Measurements from ENCODE around the gene KIF21A.

Gene KIF21A

GRCh38 chr12:39389399-39390150 is 53.3 kb downstream of the KIF21A start:
- DNase-seq (ENCODE audit: low read depth), result no peak

DNA sequence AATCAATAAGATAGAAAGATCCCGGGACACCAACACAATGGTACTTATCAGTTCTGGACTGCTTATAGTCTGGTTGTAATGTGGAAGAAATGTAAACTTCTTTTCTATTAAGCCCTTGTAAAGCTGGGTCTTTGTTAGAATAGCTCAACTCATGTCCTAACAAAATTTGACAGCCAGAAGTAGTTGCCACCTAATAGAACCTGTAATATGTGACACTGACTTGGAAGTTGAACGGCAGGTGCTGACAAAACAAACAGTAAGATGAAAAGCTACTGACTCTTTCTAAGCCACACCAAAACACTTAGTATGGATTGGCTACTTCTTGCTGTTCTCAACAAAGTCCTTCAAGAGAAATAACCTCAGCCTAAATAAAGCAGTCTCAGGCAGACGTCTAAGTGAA is 56.6 kb downstream of the KIF21A start:
- DNase-seq (ENCODE audit: low read depth), result no peak

DNA sequence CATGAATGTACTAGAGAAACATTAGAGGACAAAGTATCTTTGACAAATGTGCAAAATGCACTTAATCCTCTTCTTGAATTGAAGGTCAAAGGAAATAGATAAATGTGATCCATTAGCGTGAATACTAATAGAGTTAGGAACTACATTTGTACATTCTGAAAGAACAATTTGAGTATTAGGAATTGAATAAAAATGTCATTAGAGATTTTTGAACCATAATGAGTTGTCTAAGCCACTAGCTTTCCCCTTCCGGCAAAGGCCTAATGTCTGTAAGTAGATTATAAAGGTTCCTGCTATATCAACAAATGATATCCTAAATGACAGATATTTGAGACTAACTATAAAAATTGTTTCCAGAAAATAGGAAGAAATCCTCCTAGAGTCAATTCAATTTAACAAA is 59.8 kb downstream of the KIF21A start:
- no peak for DNase-seq (ENCODE audit: low read depth)

GRCh38 chr12:39380090-39380489 is 62.8 kb downstream of the KIF21A start:
- no peak for DNase-seq (ENCODE audit: low read depth)

DNA sequence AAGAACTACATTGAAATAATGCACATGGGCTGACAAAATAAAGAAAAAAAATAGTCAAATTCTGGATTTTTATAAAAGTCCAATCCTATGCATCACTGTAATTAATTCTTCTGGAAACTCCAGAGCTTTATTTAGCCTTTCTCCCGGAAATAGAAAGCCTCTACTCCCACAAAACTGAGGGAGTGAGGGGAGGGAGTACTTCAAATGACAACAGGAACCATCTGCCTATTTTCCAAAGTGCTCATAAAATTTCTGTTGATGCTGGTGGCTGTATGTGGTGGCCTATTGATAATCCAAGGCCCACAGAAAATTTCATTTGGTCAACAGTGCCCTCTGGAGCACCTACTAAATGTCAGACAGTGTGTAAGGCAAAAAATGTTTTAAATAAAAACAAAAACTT is 64.6 kb downstream of the KIF21A start:
- peak; percentile 39 for DNase-seq (ENCODE audit: low read depth)

- DNase-seq (ENCODE audit: low read depth), result peak; percentile 11
Observed at GRCh38 chr12:39375206-39375808, 67.6 kb downstream of the KIF21A start.

- DNase-seq (ENCODE audit: low read depth), result peak; percentile 20
Observed at GRCh38 chr12:39372929-39373328, 70.0 kb downstream of the KIF21A start.

GRCh38 chr12:39372204-39372925 is 70.6 kb downstream of the KIF21A start:
- no peak for DNase-seq (ENCODE audit: low read depth)

- DNase-seq (ENCODE audit: low read depth), result no peak
Observed at GRCh38 chr12:39369756-39370155, 73.2 kb downstream of the KIF21A start.

GRCh38 chr12:39368891-39369290 is 74.0 kb downstream of the KIF21A start:
- DNase-seq (ENCODE audit: low read depth), result peak; percentile 45

DNA sequence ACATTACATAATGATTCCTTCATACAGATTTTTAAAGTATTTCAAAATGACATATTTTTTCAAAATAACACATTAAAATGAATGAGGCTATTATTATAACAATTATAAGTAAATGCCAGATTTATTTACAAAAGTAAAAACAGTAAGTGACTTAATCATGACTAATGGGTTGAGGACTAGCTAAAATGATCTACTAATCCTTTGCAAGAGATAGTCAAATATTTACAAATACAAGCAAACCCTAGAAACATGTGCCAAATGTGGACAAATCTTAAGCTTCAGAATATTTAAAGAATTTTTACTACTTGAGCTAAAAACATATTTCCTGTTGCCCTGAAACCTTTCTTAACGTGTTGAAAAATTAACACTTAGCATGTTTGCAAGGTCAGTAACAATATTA is 74.8 kb downstream of the KIF21A start:
- DNase-seq (ENCODE audit: low read depth), result peak; percentile 70

- no peak for DNase-seq (ENCODE audit: low read depth)
Observed at GRCh38 chr12:39367494-39367893, 75.4 kb downstream of the KIF21A start.

DNA sequence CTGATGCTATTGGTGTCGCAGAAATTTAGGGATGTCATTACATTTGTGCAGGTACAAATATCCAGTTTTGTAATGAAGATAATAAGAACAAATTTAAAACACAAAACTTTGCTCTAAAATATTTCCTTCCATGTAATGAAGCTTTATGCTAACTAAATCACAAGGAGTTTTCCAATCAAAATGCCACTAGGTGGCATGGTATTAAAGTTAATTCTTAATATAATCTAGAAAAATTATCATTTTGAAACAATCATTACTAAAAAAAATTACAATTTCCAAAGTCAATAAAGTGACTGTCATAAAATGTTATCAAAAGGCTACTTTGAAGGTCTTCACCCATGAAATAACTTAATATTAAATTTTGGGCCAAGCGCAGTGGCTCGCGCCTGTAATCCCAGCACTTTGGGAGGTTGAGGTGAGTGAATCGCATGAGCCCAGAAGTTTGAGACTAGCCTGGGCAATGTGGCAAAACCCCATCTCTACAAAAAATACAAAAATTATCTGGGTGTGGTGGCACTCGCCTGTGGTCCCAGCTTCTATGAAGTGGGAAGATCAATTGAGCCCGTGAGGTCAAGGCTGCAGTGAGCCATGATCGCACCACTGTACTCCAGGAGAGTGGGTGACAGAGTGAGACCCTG is 77.4 kb downstream of the KIF21A start:
- peak; percentile 7 for DNase-seq (ENCODE audit: low read depth)

DNA sequence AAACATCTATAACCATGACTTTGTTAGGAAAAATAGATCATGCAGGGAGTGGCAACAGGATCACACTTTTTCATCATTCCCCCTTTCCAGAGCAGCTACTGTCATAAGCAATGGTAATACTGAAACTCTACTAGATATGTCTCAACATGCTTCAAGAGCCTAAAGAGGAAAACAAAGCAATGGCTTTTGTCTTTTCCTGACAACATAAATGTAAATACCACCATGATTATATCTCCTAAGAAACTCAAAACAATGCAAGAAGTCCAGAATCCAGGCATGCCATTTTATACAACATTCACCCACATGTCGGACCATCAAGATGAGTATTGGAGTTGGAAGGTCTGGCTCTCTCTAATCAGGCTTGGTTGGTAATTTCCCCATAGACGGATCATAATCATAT is 78.7 kb downstream of the KIF21A start:
- no peak for DNase-seq (ENCODE audit: low read depth)

DNA sequence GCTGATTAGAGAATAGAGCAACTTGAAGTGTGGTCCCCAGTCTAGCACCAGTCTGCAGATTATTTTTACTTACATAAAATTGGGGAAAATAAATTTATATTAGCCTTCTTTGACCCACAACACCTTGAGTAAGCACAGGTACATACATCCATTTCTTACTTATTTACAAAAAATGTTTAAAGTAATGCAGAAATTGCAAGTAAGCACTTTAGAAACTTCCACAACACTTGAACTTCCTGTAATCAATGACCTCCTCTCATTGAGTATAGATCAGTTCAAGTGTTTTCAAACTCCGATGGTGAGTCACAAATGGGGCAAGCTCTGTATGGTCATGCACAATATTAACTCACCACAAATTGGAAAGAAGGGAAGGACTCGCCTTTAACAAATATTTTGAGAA is 83.3 kb downstream of the KIF21A start:
- no peak for DNase-seq (ENCODE audit: low read depth)

- no peak for DNase-seq (ENCODE audit: low read depth)
Observed at GRCh38 chr12:39357041-39357440, 85.9 kb downstream of the KIF21A start.

- DNase-seq (ENCODE audit: low read depth), result no peak
Observed at GRCh38 chr12:39355841-39356240, 87.1 kb downstream of the KIF21A start.

DNA sequence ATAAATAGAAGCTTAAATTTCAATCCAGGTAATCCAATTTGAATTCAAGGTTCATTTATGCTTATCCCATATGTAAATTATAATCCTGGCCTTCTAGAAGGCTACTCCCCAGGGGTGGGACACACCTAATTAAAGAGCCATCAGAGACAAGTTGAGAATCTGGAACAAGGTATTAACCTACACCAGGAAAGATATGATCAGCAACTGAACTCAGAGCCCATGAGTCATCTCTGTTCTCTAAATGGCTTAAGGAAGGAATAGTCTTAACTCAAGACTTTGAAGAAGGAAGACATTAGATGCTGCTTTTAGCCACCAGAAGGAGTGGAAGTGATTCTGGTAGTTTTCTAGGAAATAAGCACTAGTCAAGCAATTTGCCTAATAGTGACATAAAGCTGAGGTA is 88.0 kb downstream of the KIF21A start:
- DNase-seq (ENCODE audit: low read depth), result peak; percentile 10

DNA sequence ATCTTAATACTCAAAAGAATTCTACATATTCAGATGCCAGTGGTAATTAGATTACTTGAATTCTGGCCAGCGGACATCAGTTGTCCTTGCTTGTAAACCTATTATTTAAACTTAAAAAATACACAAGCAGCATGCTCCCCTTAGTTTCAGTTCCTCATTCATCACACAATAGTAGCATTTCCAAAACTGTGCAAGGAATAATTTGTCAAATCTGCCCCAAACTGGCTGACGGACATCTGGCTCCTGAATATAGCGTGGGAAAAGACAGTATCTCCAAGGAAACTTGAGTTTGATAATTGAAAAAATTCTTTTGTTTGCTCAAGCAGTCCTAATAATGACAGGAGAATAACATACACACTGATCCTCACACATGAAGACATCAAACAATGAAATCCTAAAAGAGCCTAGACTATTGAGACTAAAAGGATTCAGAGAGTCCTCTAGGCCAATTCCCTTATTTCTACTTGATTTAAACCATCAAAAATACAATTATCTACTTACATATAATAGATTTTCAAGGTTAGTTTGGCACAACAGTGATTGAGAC is 90.4 kb downstream of the KIF21A start:
- no peak for DNase-seq (ENCODE audit: low read depth)

- DNase-seq (ENCODE audit: low read depth), result no peak
Observed at GRCh38 chr12:39351153-39351552, 91.8 kb downstream of the KIF21A start.

DNA sequence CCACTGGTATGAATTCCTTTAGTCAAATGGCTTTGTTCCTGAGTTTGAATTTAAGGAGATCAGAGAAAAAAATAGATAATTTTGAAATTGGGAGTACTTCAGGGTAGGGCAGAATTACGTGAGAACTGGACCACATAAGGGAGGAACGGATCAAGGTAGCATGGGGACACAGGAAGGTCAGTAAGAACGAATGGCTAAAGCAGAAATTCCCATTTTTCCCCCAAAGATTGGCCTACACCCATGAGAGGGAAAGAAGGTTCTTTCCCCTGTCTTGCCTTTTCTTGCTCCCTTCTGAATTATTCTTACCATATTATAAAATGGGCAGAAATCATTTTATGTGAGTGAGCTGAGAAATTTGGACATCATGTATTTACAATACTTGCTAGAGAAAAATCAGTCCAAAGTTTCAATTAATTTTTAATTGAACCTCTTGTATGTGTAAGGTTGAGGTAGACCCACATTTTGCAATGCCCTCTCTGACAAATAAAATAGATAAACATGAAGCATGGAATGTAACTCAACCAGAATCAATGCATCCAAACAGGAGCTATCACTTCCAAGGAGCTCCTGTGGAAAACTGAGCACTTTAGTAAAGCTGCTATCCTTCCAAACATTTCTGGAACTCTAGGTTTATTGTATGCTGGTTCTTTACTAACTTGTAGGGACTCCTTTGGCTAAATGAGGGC is 93.8 kb downstream of the KIF21A start:
- DNase-seq (ENCODE audit: low read depth), result no peak

GRCh38 chr12:39348523-39348922 is 94.4 kb downstream of the KIF21A start:
- no peak for DNase-seq (ENCODE audit: low read depth)
